Measurements from ENCODE around the gene TP73.
A peak's percentile ranks its signal among the peaks of the same experiment; 100 is the strongest.

Gene TP73

GRCh38 chr1:3731583-3732433 is 79.5 kb downstream of the TP73 start:
- DNase-seq = no peak

- DNase-seq = no peak
These were observed 80.2 kb downstream of the TP73 start for GRCh38 chr1:3732434-3733093.

- no peak for DNase-seq
These were observed 81.0 kb downstream of the TP73 start for GRCh38 chr1:3733094-3733882.

- DNase-seq = no peak
These were observed 81.7 kb downstream of the TP73 start for GRCh38 chr1:3733883-3734589.

GRCh38 chr1:3734602-3735001 is 82.3 kb downstream of the TP73 start:
- no peak for DNase-seq

- DNase-seq = no peak
These were observed 82.8 kb downstream of the TP73 start for GRCh38 chr1:3735027-3735681.

GRCh38 chr1:3735688-3736087 is 83.4 kb downstream of the TP73 start:
- no peak for DNase-seq

GRCh38 chr1:3736131-3736561 is 83.8 kb downstream of the TP73 start:
- no peak for DNase-seq

GRCh38 chr1:3736708-3737107 is 84.4 kb downstream of the TP73 start:
- DNase-seq = no peak

GRCh38 chr1:3738943-3739342 is 86.6 kb downstream of the TP73 start:
- DNase-seq = no peak

- DNase-seq = no peak
These were observed 87.7 kb downstream of the TP73 start for GRCh38 chr1:3740042-3740441.

- DNase-seq = peak in 1 of 5 donors; percentile 2
These were observed 88.4 kb downstream of the TP73 start for GRCh38 chr1:3740752-3741151.

- DNase-seq = peak in 1 of 5 donors; percentile 2
These were observed 89.5 kb downstream of the TP73 start for GRCh38 chr1:3741566-3742438.

GRCh38 chr1:3742439-3743298 is 90.4 kb downstream of the TP73 start:
- no peak for DNase-seq

GRCh38 chr1:3743421-3743820 is 91.1 kb downstream of the TP73 start:
- DNase-seq = no peak

GRCh38 chr1:3743826-3744225 is 91.5 kb downstream of the TP73 start:
- DNase-seq = peak in 1 of 5 donors; percentile 0

- DNase-seq = peak in 1 of 5 donors; percentile 1
These were observed 92.3 kb downstream of the TP73 start for GRCh38 chr1:3744646-3745045.

- peak in 1 of 5 donors; percentile 5 for DNase-seq
These were observed 92.8 kb downstream of the TP73 start for GRCh38 chr1:3745071-3745470.

GRCh38 chr1:3745590-3746381 is 93.5 kb downstream of the TP73 start:
- DNase-seq = peak in 1 of 5 donors; percentile 3
